ENCODE data around the gene TTLL10. TPM values are rescaled to one million over a fixed set of nuclear protein-coding genes. Genes with fewer than 3 reads are reported as not detected.

TTLL10 gene
- total and polyA plus RNA-seq, 8 donors: 0.13 to 6.4 (median 0.46) TPM; not detected in 5

GRCh38 chr1:1183221-1183747 is 9.6 kb downstream of the TTLL10 start:
- Histone ChIP-seq H3K27me3 (peaks cover 0 to 49% (median 0%) of the 10 kb centered on the region in 3 donors), H3K9me3 (no peaks in the 10 kb centered on the region), H3K4me1 (no peaks in the 10 kb centered on the region), H3K27ac (no peak overlapping the region), H3K4me3 (no peak overlapping the region), H3K36me3 (no peaks in the 10 kb centered on the region)
- TF ChIP-seq EP300 (IDR thresholded peaks at IDR 0.05) (no peak), POLR2A (IDR thresholded peaks at IDR 0.05) (no peak), POLR2AphosphoS5 (IDR thresholded peaks at IDR 0.05) (no peak), CTCF (IDR thresholded peaks at IDR 0.05) (no peak)
- WGBS, 5 donors: 77 to 86% (median 82%) methylated on average over 20 to 21 of the region's 21 CpGs
- intact Hi-C loops (cut with DNase I; ENCODE audit: low total_unique reads): no loop called here
- peak in 1 of 2 donors; percentile 7 for DNase-seq

GRCh38 chr1:1183833-1184775 is 10.4 kb downstream of the TTLL10 start:
- WGBS, 5 donors: 85 to 92% (median 90%) methylated on average over 22 to 32 of the region's 33 CpGs
- intact Hi-C loops (cut with DNase I; ENCODE audit: low total_unique reads): no loop called here

GRCh38 chr1:1185101-1185765 is 11.6 kb downstream of the TTLL10 start:
- Histone ChIP-seq H3K27me3 (peaks cover 0 to 31% (median 0%) of the 10 kb centered on the region in 3 donors), H3K36me3 (no peaks in the 10 kb centered on the region), H3K9me3 (no peaks in the 10 kb centered on the region), H3K4me1 (no peaks in the 10 kb centered on the region), H3K4me3 (no peak overlapping the region), H3K27ac (no peak overlapping the region)
- WGBS, 5 donors: 85 to 92% (median 90%) methylated on average over 26 to 31 of the region's 31 CpGs
- TF ChIP-seq POLR2AphosphoS5 (IDR thresholded peaks at IDR 0.05): no peak
- no peak for TF ChIP-seq EP300 (IDR thresholded peaks at IDR 0.05)
- TF ChIP-seq POLR2A (IDR thresholded peaks at IDR 0.05): no peak
- no peak for TF ChIP-seq CTCF (IDR thresholded peaks at IDR 0.05)
- DNase-seq: peak in 1 of 2 donors; percentile 2
- intact Hi-C loops (cut with DNase I; ENCODE audit: low total_unique reads): no loop called here

More at GRCh38 chr1:1183833-1184775, 10.4 kb downstream of the TTLL10 start:
- H3K9me3 ChIP-seq: no peaks in the 10 kb centered on the region
- no peaks in the 10 kb centered on the region for H3K4me1 ChIP-seq
- DNase-seq: peak in 1 of 2 donors; percentile 2
- no peak overlapping the region for H3K4me3 ChIP-seq
- no peak for TF ChIP-seq POLR2AphosphoS5 (IDR thresholded peaks at IDR 0.05)
- no peak for TF ChIP-seq EP300 (IDR thresholded peaks at IDR 0.05)
- no peak for TF ChIP-seq POLR2A (IDR thresholded peaks at IDR 0.05)
- TF ChIP-seq CTCF (IDR thresholded peaks at IDR 0.05): no peak
- no peak overlapping the region for H3K27ac ChIP-seq
- peaks cover 0 to 42% (median 0%) of the 10 kb centered on the region in 3 donors for H3K27me3 ChIP-seq
- H3K36me3 ChIP-seq: no peaks in the 10 kb centered on the region

- TF ChIP-seq POLR2AphosphoS5 (IDR thresholded peaks at IDR 0.05): no peak
- no peak for TF ChIP-seq POLR2A (IDR thresholded peaks at IDR 0.05)
- no peak for TF ChIP-seq EP300 (IDR thresholded peaks at IDR 0.05)
- no peak for TF ChIP-seq CTCF (IDR thresholded peaks at IDR 0.05)
- Histone ChIP-seq H3K36me3 (no peaks in the 10 kb centered on the region), H3K4me3 (no peak overlapping the region), H3K9me3 (peaks cover 0 to 7% (median 0%) of the 10 kb centered on the region in 4 donors), H3K27me3 (peaks cover 0 to 4% (median 0%) of the 10 kb centered on the region in 3 donors), H3K4me1 (no peaks in the 10 kb centered on the region), H3K27ac (no peak overlapping the region)
- DNase-seq: no peak
- intact Hi-C loops (cut with DNase I; ENCODE audit: low total_unique reads): no loop called here
Measured at GRCh38 chr1:1187938-1188337, 14.3 kb downstream of the TTLL10 start.

Data from stomach (tissue), 9 donors.